ENCODE measurements around the gene SORBS2. TPM values are rescaled to one million over a fixed set of nuclear protein-coding genes. Genes with fewer than 3 reads are reported as not detected.
A peak's percentile ranks its signal among the peaks of the same experiment; 100 is the strongest.

The SORBS2 gene
- total RNA-seq, 1 experiment from 2014 or later = 3.3 TPM

DNA sequence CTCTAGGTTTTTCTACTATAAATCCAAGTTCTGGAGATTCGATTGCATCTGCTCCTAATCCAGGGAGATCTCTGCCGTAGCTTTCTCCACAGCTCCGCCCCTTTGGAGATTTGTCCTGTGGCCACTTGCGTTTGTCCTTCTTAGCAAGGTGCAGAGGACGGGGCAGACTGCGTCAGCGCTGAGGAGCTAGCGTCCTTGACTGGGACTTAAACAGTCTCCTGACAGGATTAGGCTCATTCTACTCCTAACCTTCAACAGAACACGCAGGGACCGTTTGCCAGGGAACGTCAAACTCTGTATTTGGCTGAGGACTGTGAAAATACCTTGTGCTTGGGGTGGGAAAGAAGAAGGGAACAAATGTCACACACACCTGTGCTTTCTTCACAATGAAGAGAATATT, 38.6 kb downstream of the SORBS2 start:
- no peak for DNase-seq (ENCODE audit: low read depth)

- DNase-seq (ENCODE audit: low read depth) = no peak
These were observed 39.5 kb downstream of the SORBS2 start for GRCh38 chr4:185772391-185773093.

GRCh38 chr4:185771711-185772390, 40.1 kb downstream of the SORBS2 start:
- no peak for DNase-seq (ENCODE audit: low read depth)

GRCh38 chr4:185767528-185767927, 44.5 kb downstream of the SORBS2 start:
- DNase-seq (ENCODE audit: low read depth) = no peak

- no peak for DNase-seq (ENCODE audit: low read depth)
These were observed 47.1 kb downstream of the SORBS2 start for GRCh38 chr4:185764876-185765275.

DNA sequence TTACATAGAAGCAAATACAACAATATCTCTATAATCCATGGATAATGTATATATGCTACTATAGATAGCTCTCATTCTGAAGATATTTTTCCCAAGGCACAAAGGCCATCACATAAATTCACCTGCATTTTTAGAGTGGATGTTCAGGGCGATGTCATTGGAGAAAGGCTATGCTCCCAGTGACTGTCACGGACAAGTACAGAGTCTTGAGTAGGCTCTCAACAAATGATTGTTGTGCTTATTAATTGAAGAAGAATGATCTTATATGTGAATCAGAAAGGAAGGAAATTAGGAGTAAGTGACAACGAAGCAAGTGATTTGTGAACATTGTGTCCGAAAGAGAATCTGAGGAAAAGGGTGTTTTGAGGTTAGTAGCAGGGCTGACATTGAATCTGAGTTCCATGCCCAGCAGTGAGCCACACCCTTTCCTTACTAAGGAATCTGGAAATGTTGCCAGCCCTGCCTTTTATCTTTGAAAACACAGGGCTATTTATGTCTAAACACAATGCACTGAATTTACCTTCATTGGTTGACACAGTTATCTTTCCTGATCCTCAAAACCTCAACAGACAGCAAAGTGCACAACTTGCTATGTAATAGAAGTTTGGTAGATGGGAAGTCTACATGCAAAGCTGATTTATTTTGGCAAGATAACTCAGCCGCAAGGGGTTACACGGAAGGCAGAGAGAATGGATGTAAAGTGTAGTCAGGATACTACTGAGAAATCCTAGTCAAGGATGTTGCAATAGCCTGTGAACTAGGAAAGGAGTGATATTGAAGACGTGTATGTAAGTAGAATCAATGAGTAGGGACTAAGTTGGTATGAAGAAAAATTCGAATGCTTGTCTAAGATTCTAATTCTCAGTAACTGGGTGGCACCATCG, 50.4 kb downstream of the SORBS2 start:
- no peak for DNase-seq (ENCODE audit: low read depth)

- no peak for DNase-seq (ENCODE audit: low read depth)
These were observed 53.2 kb downstream of the SORBS2 start for GRCh38 chr4:185758807-185759206.

- DNase-seq (ENCODE audit: low read depth) = no peak
These were observed 56.5 kb downstream of the SORBS2 start for GRCh38 chr4:185755451-185755850.

- no peak for DNase-seq (ENCODE audit: low read depth)
These were observed 57.0 kb downstream of the SORBS2 start for GRCh38 chr4:185754961-185755360.

DNA sequence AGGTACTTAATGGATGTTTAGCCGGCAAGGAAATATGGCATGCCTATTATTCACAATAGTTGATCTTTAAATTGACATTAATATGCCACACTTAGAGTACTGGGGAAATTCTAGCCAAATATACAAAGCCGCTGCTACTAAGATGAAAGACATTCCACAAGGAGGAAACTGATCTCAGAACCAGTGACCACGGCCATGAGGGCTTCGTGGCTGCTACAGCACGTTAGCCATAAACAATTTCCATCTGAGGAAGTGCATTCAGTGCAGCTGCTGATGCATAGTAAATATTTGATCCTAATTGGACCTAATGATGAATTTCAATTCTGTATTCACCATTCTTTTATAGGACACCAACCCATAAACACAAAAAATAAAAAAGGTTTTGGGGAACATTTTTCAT, 59.1 kb downstream of the SORBS2 start:
- no peak for DNase-seq (ENCODE audit: low read depth)

DNA sequence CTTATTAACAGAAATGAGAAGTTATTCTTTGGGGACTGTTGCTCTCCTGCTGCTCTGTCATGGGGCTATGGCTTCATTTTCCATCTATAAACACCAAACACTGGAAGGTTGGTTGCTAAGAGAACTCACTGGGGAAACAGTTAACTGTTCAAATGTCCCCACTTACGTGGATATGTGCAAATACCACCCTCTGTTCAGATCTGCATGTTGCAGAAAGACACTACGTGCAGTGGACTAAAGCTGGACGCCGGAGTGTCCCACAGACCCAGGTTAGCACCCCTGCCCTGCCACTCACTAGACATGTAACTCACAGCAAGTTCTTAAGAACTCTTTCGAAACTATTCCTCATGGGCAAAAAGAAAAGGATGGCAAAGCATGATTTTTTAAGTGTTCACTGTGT, 62.1 kb downstream of the SORBS2 start:
- DNase-seq (ENCODE audit: low read depth) = no peak

DNA sequence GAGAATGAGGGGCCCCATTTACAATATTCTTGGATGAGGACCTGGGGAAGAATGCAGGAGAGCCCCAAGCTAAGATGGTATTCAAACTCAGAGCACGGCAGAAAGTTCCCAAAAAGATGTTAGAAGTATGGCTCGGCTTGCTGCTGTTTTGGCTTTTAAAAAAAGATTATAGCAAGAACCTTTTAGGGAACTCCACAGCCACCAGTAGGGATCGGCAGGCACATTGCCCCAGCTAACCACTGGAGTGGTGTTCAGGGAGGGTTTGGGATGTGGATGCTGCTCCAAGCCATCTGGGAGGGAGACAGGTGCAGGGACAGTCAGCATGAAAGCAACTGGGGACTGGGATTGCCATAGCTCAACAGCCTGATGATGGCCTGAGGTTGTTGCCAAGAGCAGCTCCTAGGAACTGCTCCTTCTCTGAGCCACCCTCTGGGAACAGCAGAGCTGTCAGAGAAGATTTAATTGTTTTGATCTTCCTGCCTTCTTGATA, 63.0 kb downstream of the SORBS2 start:
- DNase-seq (ENCODE audit: low read depth) = no peak

GRCh38 chr4:185745891-185746290, 66.1 kb downstream of the SORBS2 start:
- DNase-seq (ENCODE audit: low read depth) = no peak

GRCh38 chr4:185744946-185745345, 67.0 kb downstream of the SORBS2 start:
- DNase-seq (ENCODE audit: low read depth) = no peak

DNA sequence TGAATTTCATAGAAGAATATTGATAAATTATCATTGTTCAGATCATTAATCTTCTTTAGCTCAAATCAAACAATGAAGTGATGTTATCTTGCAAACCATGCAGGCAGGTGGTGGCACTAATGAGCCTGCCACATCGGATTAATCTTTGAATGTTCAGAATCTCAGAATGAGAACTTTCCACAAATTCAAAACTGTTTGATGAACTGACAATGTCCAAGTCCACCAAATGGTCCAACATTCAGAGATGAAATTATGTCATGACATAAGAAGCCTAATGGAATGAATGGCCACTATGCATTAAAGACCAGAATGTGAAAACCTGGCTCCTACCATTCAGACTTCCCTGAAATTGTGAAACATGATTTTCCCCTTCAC, 67.5 kb downstream of the SORBS2 start:
- no peak for DNase-seq (ENCODE audit: low read depth)

GRCh38 chr4:185743722-185744487, 68.1 kb downstream of the SORBS2 start:
- no peak for DNase-seq (ENCODE audit: low read depth)

DNA sequence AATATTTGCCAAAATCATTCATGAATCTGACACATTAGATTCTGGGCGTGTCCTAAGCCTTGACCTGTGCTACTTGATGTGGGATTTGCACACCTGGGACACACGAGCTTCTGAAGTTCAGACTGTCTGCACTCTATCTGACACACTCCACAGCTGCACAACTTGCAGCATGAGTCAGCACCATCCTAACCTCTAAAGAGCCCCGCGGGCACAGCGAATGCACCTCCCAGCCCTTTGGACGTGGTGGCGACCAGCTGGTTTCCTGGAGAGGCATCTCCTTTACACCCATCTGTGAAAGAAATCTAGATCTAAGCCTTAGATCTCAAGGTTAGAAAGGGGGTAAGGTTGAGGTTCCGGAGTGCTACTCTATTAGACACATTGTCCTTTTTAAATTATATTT, 69.2 kb downstream of the SORBS2 start:
- DNase-seq (ENCODE audit: low read depth) = peak; percentile 70

DNA sequence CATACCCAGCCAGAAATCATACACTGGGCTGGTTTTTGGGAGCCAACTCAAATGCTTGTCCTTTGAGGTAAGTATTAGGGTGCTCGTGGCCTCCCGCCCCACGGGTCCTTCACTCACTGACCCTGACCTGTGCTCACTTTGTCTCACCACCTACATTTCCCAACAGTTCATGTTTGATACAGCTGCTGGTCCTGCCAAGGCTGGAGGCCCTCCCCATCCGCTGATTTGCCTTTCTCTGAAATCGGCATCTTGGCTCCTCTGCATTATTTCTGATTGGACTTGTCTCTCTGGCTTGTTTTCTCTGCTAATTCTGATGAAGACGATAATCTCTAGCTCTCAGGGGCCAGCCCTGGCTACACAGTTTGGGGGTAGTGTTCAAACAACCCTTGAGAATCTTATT, 70.2 kb downstream of the SORBS2 start:
- DNase-seq (ENCODE audit: low read depth) = no peak

DNA sequence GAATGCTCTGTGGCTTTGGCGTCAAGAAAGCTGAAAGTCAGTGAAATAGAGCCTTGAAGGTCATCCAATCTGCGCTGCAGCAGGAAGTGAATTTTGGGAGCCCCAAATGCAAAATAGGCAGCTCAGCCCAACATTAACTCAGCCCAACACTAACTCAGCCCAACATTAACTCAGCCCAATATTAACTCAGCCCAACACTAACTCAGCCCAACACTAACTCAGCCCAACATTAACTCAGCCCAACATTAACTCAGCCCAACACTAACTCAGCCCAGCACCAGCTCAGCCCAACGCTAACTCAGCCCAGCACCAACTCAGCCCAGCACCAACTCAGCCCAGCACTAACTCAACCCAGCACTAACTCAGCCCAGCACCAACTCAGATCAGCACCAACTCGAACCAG, 71.5 kb downstream of the SORBS2 start:
- DNase-seq (ENCODE audit: low read depth) = no peak

DNA sequence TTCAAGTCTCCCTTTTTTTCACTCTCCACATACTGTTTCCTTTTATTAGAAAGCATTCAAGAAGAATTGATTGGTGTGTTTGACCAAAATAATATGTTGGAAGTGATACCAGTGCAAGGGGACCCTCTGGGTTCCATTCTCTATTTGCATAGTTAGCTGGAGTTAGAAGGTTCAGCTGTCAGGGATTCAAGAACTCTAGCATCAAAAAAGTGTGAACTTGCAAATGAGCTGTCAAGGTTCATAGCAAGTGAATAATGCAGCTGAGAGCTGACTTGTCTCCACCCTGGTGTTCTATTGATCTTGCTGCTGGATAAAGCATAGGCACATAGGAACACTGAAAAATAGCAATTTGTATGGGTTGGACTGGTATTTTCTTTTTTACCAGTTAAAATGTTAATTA, 73.2 kb downstream of the SORBS2 start:
- DNase-seq (ENCODE audit: low read depth) = no peak

DNA sequence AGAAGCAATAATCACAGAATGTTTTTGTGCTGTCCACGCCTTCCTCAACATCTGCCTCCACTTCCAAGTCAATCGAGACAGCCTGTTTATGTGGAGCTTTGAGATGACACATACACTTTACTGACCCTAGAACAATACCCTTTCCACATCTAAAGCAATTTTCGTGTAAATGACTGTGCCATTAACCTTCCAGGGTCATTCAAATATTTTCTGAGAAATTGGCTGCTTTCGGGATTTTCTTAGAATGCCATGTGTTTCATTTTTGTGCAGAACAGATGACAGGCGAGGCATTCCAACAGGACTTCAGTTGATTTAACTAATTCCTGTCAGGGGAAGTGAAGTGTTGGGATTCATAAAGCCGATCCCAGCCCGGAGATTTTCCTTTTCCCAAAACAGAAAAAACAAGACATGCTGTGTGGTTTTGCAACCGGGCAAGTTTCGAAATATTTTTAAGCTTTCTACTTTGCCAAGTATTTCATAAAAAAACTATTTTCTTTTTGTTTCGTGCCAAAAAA, 73.9 kb downstream of the SORBS2 start:
- no peak for DNase-seq (ENCODE audit: low read depth)

All from Daoy (cell line).